ENCODE measurements around the gene SPIN1.

Gene SPIN1

DNA sequence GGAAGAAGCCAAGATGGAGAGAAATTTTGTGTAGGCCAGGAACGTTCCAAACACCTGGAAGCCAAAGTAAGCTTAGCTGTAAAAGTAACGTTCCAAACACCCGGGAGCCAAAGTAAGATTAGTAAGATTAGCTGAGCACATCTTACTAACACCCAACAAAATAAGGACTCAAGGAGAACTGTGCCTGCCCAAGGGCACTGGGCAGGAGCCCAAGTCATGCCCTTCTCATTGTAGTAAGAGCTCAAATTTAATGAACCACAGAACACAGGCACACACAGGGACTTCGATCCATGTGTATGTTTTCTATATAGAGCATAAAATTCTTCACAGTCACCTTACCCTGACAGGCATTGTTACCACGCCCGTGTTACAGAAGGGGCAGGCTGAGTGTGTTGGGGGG is 110.6 kb downstream of the SPIN1 start:
- no peak for DNase-seq (ENCODE audit: low spot score)

DNA sequence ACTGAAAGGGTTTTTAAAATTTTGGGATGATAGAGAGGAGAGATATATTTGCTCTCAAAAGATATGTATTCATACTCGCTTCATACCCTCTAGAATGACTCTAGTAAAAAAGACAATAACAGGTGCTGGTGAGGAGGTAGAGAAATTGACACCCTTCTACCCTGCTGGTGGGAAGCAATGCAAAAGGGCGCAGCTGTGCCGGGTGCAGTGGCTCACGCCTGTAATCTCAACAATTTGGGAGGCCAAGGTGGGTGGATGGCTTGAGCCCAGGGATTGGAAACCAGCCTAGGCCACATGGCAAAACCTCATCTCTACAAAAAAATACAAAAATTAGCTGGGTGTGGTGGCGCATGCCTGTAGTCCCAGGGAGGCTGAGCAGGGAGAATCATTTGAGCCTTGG is 112.8 kb downstream of the SPIN1 start:
- DNase-seq (ENCODE audit: low spot score) = no peak

DNA sequence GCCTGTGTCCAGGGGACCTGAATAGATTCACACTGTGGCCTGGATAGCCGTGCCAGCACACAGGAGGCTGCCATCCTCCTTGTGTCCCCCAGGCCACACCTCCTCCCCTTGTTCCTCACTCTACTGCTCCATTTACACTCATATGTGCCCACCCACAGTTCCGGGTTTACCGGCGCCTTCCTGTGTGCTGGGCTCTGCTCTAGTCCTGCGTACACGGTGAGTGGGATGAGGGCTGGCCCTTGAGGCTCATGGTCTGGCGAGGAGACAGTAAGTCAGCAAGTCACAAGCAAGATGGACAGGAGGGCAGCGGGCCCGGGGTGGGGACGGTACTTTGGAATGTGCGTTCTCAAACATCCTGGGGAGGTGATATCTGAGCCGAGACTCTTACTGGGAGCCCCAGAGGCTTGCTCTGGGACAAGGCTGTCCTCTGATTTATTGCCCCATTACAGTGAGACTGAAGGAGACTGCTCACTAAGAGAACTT is 114.3 kb downstream of the SPIN1 start:
- DNase-seq (ENCODE audit: low spot score) = no peak

DNA sequence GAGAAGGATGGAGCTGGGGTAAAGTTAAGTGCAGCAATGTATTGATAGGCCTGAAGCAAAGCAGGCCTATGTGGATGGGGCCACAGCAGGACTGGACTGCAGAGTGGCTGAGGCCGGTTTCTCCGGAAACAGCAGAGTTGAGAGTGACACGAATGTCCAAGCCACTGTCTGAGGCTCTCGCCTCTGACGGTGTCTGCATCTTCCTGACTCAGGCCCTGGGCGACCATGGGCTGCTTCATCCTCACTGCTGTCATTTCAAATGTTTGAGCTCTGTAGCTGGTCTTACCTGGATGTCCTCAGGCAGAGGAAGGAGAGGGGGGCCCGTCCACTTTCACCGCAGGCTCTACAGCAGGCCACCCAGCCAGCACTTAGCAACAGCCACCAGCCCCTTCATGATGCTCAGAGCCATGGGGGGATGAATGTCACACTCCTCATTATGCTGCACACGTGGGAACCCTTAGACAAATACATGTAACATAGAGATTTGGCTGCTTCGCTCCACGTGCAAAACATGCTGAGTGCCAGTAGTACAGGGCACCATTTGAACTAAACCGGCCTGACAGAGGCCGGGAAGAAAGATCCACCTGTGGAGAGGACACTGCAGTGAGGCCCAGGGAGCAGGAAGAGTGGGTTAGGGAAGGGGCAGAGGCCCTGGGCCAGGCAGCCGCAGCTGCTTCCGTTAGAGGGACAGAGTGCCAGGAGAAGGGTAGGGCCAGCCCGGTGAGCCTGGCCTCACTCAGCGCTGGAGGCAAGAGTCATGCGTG is 115.0 kb downstream of the SPIN1 start:
- DNase-seq (ENCODE audit: low spot score) = no peak

DNA sequence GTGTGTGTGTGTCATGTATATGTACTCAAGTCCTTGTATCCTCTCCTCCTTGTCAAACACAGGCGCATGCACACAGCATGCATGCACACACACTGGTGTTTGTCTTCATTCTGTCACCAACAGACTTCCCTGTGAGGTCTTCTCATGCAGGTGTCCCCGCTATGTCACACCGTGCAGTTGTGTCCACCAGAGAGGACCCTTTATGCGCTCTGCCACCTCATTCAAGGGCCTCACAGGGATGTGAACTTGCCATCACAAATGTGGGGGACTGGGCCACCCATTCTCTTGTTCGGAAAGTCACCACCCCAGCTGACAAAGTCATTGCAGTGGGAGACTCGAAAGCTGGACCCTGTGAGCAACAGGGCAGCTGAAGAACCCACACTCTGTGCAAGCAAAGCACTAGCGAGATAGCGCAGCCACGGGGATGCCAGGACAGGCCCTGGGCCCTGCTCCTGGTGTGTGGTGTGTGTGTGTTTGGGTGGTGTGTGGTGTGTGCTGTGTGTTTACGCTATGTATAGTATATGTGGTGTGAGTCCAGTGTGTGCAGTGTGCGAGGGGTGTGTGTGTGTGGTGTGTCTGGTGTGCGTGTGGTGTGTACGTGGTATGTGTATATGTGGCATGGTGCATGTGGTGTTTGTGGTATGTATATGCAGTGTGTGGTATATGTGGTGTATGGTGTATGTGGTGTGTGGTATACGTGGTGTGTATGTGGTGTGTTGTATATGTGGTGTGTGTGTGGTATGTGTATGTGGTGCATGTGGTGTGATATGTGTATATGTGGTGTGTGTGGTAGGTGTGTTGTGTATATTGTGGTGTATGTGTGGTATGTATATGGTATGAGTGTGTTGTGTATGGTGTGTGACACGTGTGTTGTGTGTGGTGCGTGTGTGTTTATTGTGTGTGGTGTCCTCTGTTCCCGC is 115.9 kb downstream of the SPIN1 start:
- DNase-seq (ENCODE audit: low spot score) = no peak

DNA sequence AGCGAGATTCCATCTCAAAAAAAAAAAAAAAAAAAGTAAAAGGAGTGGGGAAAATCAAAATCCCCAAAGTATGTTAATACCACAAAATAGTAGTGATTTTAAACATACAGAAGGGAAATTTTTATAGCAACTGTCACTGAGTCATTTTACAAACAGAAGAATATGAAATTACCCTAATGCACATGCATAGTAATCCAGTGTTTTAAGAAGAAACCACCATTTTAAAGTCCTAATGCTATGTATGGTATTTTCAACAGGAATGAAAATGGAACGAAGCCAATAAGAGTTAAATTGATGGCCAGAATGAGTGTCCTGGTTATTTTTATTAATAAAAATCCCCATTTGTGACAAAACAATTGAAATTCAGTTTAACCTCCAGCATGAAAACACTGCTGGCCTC is 120.1 kb downstream of the SPIN1 start:
- no peak for DNase-seq (ENCODE audit: low spot score)

DNA sequence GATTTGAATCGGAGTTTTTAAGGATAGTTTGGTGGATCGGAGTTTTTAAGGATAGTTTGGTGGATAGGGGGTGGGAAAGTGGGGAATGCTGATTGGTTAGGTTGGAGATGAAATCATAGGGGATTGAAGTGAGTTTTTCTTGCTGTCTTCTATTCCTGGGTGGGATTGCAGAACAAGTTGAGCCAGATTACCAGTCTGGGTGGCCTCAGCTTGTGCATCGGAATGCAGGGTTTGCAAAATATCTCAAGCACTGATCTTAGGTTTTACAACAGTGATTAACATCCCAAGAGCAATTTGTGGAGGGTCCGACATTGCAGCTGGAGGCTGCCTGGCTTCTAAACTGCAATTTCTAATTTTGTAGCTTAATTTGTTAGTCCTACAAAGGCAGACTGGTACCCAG is 123.7 kb downstream of the SPIN1 start:
- DNase-seq (ENCODE audit: low spot score) = no peak

DNA sequence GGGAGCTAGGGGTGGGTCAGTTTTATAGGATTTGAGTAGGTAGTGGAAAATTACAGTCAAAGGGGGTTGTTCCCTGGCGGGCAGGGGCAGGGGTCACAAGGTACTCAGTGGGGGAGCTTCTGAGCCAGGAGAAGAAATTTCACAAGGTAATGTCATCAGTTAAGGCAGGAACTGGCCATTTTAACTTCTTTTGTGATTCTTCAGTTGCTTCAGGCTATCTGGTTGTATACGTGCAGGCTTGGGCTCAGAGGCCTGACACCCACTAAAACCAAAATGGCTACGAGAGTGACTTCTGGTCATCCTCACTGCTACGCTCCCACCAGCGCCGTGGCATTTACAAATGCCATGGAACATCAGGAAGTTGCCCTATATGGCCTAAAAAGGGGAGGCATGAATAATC is 126.0 kb downstream of the SPIN1 start:
- no peak for DNase-seq (ENCODE audit: low spot score)

DNA sequence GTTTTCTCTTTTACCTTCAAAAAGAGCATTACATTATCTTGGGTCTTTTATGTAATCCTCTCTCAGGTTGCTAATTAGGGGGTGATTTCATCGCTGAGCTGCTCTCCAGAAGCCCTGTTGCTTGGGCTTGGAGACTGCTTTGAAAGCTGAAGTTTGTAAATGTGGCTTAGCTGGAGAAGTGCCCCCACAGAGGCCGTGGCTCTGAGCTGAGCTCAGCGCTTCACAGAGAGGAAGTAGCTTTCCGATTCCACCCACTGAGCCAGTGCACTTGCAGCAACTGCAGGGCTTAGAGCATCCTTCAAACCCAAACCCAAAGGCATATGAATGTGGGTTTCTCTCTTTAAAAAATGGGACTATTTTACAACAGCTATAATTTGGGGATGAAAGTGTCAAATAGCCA is 133.1 kb downstream of the SPIN1 start:
- DNase-seq (ENCODE audit: low spot score) = no peak

DNA sequence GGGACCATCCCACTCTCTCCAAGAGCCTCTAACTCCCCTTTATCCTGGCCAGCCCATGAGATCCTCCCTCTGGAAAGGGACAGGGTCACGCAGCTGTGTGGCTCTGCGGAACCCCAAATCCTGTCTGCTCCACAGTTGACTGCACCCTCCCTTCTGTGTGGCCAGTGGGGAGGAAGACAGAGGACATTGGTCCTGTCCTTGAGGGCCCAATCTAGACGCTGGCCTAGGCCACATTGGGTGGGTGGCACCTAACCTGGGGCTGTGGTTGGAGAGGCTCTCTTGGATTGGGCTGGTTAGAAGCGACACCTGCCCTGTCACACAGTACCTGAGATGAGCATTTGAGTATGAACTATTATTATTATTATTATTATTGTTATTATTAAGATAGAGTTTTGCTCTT is 134.1 kb downstream of the SPIN1 start:
- DNase-seq (ENCODE audit: low spot score) = no peak

DNA sequence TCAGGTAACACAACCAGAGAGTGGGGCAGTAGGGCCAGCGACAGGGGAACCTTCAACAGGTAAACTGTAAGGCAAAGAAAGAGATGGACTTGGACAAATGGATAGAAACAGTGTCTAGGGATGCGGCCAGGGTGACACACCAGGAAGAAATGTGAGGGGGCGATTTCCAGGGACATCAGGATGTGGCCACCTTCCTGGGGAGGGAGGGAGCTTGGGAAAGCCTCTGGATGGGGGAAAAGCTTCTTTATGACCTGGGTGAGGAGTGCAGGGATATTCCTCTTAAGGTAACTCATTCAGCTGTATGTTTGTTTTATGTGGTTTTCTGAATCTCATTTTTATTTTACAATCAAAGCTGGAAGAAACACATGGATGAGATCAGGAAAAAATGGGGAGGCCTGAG is 134.8 kb downstream of the SPIN1 start:
- peak; percentile 62 for DNase-seq (ENCODE audit: low spot score)

DNA sequence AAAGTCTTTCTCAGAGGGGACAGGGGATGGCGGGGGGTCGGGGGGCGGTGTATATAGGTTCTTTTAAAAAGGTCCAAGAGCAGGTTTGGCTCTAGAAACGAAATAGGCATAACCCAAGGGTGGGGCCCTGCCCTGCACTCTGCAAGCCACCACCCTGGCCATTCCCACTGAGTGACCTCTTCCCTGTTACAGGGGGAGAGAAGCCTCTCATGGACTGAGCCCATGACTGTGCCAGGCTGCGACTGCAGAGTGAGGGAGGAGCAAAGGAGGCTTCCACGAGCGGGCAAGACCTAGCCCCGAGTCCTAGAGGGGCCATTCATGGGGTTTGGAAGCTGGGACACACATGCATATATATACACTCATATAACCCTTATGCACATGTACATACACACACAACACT is 136.7 kb downstream of the SPIN1 start:
- DNase-seq (ENCODE audit: low spot score) = no peak

DNA sequence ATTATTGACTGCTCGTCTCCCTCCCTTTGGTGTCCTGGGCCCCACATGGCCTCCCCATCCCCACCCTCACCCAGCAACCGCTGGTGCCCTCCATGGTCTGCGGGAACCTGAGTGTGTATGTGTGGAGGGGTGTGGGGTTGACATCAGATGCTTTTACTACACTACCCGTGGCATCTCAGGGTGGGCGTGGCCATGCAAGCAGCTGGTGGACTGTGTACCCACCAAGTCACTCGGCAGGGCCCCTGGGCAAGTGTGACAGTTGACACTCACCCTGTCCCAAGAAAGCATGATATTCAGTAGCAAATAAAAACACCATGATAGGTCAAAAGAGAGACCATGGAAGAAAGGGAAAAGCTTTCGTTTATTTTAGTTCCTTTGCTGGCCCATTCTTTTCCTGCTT is 139.4 kb downstream of the SPIN1 start:
- no peak for DNase-seq (ENCODE audit: low spot score)

Data from GM03348 (cell line).